Non-pigmented ciliary epithelial cell (primary cell): ENCODE measurements around the gene ANKRD44.

Experiments
- DNase-seq: peaks from one replicate; pipeline ENCODE4 v3.0.0-alpha.2; 2010; ENCODE audit warnings: low read depth

Gene ANKRD44

GRCh38 chr2:197207598-197207997, 103.0 kb downstream of the ANKRD44 start:
- DNase-seq = no peak

- no peak for DNase-seq
These were observed 103.5 kb downstream of the ANKRD44 start for GRCh38 chr2:197207106-197207505.

GRCh38 chr2:197205585-197206215, 104.9 kb downstream of the ANKRD44 start:
- DNase-seq = no peak

GRCh38 chr2:197204519-197205250, 105.9 kb downstream of the ANKRD44 start:
- no peak for DNase-seq

- no peak for DNase-seq
These were observed 108.7 kb downstream of the ANKRD44 start for GRCh38 chr2:197201874-197202273.

- no peak for DNase-seq
These were observed 109.9 kb downstream of the ANKRD44 start for GRCh38 chr2:197200762-197201058.

GRCh38 chr2:197200051-197200761, 110.4 kb downstream of the ANKRD44 start:
- no peak for DNase-seq

- no peak for DNase-seq
These were observed 111.7 kb downstream of the ANKRD44 start for GRCh38 chr2:197198890-197199289.

- no peak for DNase-seq
These were observed 112.7 kb downstream of the ANKRD44 start for GRCh38 chr2:197197895-197198311.

GRCh38 chr2:197196541-197197180, 113.9 kb downstream of the ANKRD44 start:
- DNase-seq = no peak

GRCh38 chr2:197195518-197195917, 115.1 kb downstream of the ANKRD44 start:
- DNase-seq = no peak

- DNase-seq = no peak
These were observed 118.6 kb downstream of the ANKRD44 start for GRCh38 chr2:197191940-197192322.

- DNase-seq = no peak
These were observed 119.2 kb downstream of the ANKRD44 start for GRCh38 chr2:197191177-197191939.

- DNase-seq = no peak
These were observed 120.5 kb downstream of the ANKRD44 start for GRCh38 chr2:197190100-197190432.

- DNase-seq = no peak
These were observed 121.0 kb downstream of the ANKRD44 start for GRCh38 chr2:197189426-197190099.

- DNase-seq = no peak
These were observed 124.9 kb downstream of the ANKRD44 start for GRCh38 chr2:197185676-197186075.

- DNase-seq = no peak
These were observed 125.5 kb downstream of the ANKRD44 start for GRCh38 chr2:197184959-197185586.

- DNase-seq = no peak
These were observed 127.2 kb downstream of the ANKRD44 start for GRCh38 chr2:197183355-197183754.

GRCh38 chr2:197182668-197183067, 127.9 kb downstream of the ANKRD44 start:
- DNase-seq = no peak

- no peak for DNase-seq
These were observed 129.1 kb downstream of the ANKRD44 start for GRCh38 chr2:197181491-197181890.
